Neural cell (in vitro differentiated cells): ENCODE measurements around the gene AKAP10.

Experiments used
- CTCF ChIP-seq: fragments of 450-650 bp; IDR thresholded peaks from 2 replicates; pipeline ENCODE4 v1.5.1; 2014; ENCODE audit warnings: antibody characterized with exemption, mild to moderate bottlenecking, moderate library complexity; ENCODE audit not compliant: poor library complexity, severe bottlenecking
- EP300 ChIP-seq: fragments of 450-650 bp; conservative IDR thresholded peaks from 2 replicates; pipeline ENCODE4 v1.6.1; 2014; ENCODE audit warnings: antibody characterized with exemption, mild to moderate bottlenecking, moderate library complexity; ENCODE audit not compliant: poor library complexity, severe bottlenecking
- MXI1 ChIP-seq: fragments of 450-650 bp; conservative IDR thresholded peaks from 2 replicates; pipeline ENCODE4 v1.6.1; 2014; ENCODE audit warnings: antibody characterized with exemption, mild to moderate bottlenecking; ENCODE audit not compliant: poor library complexity, severe bottlenecking
- POLR2AphosphoS5 ChIP-seq: IDR thresholded peaks from 2 replicates; pipeline ENCODE4 v1.6.1; 2012
- RAD21 ChIP-seq: fragments of 450-650 bp; conservative IDR thresholded peaks from 2 replicates; pipeline ENCODE4 v1.6.1; 2014; ENCODE audit warnings: antibody characterized with exemption, mild to moderate bottlenecking, moderate library complexity
- SMC3 ChIP-seq: fragments of 450-650 bp; conservative IDR thresholded peaks from 2 replicates; pipeline ENCODE4 v1.6.1; 2014; ENCODE audit warnings: antibody characterized with exemption, mild to moderate bottlenecking, moderate library complexity; ENCODE audit not compliant: poor library complexity

DNA sequence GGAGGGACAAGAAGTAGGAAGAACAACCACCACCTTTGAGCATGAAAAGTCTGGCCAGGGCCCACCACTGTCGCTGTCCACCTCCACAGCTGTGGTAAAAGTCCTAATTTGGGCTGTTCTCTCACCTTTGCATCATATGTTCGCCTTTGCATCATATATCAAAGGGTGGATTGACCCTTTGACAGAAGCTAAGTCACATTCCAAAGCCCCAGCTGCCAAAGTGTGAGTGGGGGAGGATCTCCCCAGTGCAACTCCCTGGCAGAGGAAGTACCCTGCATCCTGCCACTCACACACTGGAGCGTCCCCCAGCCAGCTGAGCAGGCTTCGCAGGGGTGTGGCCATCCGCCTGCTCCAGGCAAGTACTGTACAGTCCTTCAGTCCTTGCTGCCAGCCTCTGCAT, 18.9 kb upstream of the AKAP10 start:
- no peak for TF ChIP-seq MXI1
- no peak for TF ChIP-seq POLR2AphosphoS5
- TF ChIP-seq RAD21, result no peak
- TF ChIP-seq CTCF, result no peak
- no peak for TF ChIP-seq SMC3
- TF ChIP-seq EP300, result no peak
